NCI-H1105 (cell line): Measurements from ENCODE around the gene BMP8A.
"Not testable (repeated sequence)": the region's sequence is repeated elsewhere in the genome, so short reads cannot be mapped to it uniquely, and the experiment has no call there.

Experiments used
- DNase-seq: peaks from one replicate; lab custom pipeline; 2025; lab: John Stamatoyannopoulos, UW

The BMP8A gene, protein sequence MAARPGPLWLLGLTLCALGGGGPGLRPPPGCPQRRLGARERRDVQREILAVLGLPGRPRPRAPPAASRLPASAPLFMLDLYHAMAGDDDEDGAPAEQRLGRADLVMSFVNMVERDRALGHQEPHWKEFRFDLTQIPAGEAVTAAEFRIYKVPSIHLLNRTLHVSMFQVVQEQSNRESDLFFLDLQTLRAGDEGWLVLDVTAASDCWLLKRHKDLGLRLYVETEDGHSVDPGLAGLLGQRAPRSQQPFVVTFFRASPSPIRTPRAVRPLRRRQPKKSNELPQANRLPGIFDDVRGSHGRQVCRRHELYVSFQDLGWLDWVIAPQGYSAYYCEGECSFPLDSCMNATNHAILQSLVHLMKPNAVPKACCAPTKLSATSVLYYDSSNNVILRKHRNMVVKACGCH

DNA sequence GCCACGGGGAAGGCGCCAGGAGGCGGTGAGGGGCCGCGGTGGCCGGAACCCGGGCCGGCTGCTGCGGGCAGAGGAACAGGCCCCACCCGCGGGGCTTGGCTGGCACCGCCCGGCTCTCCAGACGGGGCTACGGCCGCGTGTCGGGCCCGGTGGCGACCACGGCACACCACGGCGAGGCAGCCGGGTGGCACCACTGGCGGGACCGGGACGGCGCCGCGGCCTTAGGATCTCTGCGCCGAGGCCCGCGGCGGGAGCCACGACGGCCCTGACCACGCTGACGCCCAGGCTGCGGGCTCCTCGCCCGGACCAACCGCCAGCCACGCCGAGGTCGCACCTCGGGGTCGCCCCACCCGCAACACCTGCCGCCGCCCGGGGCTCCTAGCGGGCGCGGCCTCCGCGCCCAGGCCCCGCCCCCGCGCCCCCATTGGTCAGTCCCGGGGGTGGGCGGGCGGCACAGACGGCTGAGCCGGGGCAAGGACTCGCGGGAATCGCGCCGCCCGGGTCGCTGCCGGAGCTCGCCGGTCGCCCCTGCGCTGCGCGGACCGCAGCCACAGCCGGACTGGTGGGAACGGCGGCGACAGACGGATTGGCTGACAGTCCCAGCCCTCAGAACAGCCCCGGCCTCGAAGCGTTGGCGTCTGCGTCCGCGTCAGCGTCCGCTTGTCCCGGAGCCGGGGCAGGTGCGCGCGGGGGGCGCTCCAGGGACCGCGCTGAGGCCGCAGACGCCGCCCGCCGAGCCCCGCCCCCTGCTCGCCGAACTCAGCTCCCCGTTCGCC is at the start of gene BMP8A:
TSS of gene BMP8A (plus strand) at position 491 of the 776 bp plus-strand sequence. CDS start 356 bp downstream, outside the sequence.
- DNase-seq: peak; percentile 89

DNA sequence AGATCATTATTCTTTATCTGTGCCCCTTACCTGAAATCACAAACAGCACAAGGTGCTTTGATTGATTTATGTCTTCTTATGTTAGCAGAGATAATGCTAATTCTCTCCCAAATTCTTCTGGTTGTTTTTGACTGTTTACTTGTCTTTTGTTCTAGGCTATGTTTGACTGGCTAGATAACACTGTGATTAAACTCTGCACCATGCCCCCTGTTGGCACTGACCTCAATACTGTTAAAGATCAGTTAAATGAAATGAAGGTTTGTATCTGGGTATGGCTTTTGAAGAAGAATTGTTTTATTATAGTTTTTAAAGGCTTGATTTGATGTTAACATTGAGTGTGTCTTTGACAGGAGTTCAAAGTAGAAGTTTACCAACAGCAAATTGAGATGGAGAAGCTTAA is 49.6 kb upstream of the BMP8A start:
- DNase-seq: no peak

DNA sequence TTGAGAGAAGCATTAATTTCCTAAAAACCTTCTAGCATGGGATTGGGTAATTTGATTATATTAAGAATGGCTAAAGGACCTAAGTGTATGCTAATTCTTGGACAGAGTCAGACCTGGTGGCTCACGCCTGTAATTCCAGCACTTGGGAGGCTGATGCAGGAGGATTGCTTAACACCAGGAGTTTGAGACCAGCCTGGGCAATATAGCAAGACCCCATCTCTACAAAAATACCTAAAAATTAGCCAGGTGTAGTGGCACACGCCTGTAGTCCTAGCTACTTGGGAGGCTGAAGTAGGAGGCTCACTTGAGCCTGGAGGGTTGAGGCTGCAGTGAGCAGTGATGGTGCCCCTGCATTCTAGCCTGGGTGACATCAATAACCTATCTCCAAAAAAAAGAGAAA is 45.9 kb upstream of the BMP8A start:
- DNase-seq: no peak

DNA sequence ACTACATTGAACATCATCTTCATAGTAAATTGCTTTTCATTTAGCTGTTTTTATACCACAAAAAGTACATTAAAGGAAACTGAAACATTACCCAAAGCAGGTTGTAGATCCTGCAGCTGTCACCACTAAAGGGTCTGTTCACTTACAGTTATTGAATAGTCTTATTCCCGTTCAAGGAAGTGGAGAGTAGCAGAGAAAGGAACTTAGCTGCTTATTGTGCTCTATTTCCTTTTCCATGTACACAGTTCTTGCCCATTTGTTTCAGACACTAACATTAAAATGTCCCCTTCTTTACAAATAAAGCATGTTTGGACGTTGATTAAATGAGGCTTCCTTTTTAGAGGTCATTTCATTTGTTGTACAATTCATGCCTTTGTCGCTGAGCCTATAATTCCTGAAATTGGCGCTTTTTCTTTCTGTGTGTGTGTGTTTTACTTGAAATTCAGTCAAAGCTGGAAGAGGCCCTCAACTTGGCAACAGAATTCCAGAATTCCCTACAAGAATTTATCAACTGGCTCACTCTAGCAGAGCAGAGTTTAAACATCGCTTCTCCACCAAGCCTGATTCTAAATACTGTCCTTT is 44.4 kb upstream of the BMP8A start:
- no peak for DNase-seq

DNA sequence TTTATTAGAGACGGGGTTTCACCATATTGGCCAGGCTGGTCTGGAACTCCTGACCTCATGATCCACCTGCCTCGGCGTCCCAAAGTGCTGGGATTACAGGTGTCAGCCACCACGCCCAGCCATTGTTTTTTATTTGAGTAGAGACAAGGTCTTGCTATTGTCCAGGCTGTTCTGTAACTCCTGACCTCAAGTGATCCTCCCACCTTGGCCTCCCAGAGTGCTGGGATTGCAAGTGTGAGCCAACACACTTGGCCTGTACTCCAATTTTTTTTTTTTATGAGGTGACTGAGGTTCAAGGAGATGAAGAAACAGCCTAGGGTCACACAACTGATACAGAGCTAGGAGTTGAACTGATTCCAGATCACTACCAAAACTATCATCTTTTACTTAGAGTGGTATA is 41.4 kb upstream of the BMP8A start:
- DNase-seq: not testable (repeated sequence)

DNA sequence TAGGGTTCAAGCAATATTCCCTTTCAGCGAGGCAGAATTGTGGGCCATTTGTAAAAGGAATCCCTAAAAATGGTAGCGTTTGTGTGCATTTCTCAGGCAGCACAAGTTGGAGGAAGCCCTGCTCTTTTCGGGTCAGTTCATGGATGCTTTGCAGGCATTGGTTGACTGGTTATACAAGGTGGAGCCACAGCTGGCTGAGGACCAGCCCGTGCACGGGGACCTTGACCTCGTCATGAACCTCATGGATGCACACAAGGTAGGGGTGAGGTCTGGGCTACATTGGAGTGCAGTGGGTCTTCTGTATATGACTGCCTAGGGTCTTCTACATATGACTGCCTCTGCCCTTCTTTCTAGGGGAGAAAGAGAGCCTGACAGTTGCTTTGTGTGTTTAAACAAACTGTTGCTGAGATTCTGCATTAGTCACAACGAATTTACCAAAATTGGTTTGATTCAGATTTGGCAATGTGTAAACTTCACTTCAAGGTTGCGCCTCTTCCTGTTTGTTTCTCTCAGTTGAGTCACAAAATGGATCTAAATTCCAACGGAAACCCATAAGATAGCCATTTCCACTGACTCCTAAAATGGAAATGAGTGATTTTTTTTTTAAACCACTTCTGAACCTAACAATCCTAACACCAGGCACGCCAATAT is 40.4 kb upstream of the BMP8A start:
- DNase-seq: no peak

DNA sequence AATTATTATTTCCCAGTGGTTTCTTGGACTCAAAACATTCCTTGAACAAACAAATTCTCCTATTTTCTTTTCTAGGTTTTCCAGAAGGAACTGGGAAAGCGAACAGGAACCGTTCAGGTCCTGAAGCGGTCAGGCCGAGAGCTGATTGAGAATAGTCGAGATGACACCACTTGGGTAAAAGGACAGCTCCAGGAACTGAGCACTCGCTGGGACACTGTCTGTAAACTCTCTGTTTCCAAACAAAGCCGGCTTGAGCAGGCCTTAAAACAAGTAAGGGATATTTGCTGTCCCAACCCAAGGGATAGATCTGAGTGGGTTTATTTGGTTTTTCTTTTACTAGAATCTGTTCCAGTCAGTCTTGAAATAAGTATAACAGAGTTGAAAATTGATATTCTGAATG is 39.4 kb upstream of the BMP8A start:
- DNase-seq: no peak

DNA sequence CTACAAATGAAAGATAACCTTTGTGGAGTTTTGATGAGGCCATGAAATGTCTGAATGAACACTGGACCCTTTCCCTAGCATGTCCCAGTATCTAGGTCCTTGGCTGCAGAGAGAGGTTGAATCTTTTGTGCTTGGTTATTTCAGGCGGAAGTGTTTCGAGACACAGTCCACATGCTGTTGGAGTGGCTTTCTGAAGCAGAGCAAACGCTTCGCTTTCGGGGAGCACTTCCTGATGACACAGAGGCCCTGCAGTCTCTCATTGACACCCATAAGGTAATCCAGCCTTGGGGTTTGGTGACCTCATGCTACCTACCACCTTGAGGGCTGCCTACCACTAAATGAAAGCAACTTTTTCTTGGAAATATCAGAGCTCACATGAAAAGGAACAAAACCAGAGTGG is 38.9 kb upstream of the BMP8A start:
- DNase-seq: no peak

DNA sequence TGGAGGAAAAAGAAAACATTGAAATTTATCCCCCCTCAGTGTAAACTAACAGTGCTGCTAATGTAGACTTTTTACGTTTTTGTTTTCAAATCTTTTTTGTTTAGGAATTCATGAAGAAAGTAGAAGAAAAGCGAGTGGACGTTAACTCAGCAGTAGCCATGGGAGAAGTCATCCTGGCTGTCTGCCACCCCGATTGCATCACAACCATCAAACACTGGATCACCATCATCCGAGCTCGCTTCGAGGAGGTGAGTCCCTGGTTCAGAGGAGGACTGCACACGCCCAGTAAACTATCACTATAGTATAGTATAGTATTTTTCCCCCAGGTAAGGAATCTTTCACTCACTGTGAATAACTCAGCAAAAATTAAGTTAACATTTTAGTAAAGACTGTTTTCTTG is 37.8 kb upstream of the BMP8A start:
- DNase-seq: no peak

DNA sequence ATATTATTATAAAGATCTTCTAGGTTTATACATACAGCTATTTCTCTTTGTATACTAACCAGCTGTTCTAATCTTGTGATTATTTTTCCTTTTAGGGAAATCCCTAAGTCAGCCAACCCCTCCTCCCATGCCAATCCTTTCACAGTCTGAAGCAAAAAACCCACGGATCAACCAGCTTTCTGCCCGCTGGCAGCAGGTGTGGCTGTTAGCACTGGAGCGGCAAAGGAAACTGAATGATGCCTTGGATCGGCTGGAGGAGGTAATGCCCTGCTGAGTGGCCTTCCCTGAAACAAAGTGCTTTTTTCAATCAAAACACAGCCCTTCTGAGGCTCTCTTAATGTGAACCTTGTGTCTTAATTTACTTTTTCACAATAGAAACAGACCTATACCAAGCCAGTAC is 32.4 kb upstream of the BMP8A start:
- DNase-seq: no peak

DNA sequence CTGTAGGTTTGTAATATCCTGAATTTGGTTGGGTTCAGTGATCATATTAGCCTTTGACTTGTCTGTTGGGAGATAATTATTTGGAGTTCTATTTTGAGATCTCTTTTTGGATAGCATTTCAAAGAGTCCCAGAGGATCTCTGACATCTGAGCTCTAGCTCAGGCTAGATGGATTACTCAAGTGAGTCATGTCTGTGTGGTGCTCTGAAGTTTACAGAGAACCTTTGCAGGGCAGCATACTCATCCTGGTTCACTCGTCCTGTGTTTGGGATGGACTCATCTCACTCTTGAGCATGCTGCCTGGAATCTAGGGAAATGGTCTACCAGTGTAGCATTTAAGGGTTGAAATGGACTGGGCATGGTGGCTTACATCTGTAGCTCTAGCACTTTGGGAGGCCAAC is 29.4 kb upstream of the BMP8A start:
- DNase-seq: no peak

DNA sequence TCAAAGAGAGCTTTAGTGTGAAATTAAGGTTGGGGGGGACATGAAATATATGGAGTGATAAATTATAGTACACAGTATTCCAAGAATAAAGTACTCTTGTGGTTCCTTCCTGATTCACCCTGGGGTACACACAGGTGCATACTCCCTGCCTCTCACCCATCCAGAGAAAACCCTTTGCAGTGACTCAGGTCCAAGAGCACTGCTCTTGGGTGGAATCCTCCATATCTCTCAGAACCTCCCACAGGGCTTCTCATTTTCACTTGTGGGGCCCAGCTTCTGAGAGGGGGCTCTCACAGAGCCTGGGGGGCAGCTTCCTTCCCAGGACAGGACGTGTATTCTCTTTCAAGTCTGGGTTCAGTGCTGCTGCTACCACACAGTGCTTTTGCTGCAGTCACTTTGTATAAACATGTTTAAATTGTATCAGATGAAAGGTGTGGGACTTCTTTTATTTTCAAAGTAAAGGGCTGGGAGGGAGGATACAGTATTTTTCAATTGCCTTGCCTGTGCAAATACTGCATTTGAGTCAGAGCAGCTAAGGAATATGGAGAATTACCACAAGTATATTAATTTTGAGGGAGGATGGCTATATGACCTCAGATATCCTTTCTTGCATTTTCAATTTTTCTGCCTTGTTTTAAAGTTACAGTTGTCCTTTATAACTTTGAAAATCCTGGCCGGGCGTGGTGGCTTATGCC is 24.9 kb upstream of the BMP8A start:
- no peak for DNase-seq

DNA sequence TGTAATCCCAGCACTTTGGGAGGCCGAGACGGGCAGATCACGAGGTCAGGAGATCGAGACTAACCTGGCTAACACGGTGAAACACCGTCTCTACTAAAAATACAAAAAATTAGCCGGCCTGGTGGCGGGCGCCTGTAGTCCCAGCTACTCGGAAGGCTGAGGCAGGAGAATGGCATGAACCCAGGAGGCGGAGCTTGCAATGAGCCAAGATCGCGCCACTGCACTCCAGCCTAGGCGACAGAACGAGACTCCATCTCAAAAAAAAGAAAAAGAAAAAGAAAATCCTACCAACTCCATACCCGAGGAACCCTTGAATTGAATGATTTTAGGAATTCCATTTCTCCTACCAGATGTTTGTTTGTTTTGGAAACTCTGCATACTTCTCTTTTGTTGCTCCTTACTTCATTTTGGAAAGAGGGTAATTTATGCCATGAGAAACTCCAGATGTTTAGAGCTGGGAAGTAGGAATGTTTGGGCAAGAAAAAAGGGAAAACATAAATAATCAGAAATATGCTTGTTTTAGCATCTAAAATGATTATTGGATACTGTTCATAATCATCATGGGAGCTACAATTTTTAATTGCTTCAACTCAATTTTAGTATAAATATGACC is 24.2 kb upstream of the BMP8A start:
- not testable (repeated sequence) for DNase-seq

DNA sequence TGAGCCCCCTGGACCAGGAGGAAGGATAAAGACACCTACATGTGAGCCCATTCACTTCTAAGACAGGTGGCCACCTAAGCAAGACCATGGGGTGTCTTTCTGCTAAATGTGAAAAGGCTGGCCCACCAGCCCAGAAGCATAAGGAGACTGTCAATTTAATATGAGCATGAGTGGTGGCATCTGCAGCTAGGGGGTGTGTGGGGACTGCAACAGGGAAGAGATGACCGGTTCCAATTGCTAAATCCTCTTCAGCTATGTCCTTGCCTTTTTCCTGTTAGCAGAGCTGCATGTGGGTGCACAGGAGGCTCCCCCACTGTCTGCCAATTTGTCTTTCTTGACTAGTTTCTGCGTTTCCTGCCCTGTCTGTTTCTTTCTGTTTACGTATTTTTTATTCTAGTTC is 22.3 kb upstream of the BMP8A start:
- DNase-seq: no peak

DNA sequence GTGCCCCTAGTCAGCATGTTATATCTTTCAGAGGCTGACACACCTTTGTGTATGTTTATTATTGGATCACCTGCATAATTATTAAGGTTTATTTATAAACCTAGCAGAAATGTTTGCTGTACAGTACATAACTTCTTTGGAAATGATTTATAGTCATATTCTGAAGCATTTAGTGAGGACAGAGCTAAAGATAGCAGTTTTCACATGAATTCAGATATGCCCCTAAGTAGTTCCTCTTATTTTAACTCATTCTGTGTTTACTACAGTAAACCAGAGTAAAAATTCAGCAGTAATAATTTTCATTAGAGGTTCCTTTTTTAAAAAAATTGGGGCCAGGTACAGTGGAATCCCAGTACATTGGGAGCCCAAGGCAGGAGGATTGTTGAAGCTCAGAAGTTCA is 21.4 kb upstream of the BMP8A start:
- DNase-seq: no peak

DNA sequence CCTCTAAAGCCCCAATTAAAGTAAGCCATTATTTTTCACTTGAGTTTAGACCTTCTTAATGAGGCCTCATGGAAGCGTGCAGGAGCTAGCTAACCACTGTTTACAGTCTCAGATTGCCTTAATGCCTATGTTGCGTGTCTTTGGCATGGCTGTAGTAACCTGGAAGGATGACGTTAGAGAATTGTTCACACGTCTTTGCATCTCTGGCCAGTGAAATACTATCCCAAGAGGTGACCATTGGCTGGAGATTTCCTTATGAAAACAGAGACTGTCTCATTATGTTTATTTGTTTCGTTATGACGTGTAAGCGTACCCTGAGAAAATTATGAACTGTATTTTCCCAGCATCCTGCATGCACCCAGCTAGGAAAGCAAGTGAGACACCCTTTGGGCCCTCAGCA is 18.6 kb upstream of the BMP8A start:
- no peak for DNase-seq

DNA sequence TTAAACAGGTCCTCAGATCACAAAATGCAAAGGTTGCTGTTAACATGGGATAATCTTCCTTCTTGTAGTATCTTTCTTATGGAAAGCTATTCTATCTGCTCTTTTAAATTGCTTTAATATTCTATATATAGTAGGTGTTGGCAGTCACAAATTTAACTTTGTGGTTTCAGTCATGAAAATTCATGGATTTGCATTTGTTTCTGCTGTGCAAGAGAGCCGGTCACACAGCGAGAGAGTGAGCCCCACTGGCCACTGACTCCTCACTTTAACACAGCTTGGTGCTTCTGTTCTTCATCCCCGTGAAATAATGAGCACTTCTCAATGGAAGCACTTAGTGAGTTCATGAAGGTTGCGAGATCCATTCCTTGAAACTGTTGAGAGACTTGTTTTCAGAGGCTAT is 18.1 kb upstream of the BMP8A start:
- no peak for DNase-seq

DNA sequence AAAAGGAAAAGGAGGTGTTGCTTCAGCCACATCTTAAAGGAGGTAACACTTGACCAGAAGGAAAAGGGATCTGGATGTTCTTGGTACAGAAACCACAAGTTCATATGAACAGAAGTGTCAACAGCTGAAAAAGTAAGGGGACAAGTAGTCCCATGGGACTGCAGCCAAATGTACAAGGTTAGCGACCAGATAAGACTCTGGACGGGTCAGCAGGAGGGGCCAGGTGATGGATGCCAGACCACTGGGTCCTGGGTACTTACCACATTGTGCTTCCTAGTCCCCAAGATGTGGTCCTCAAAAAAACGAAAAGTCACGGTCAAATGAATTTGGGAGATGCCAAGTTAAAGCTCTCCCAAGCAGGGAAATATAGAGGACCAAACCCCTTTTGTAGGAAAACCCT is 16.6 kb upstream of the BMP8A start:
- DNase-seq: no peak

DNA sequence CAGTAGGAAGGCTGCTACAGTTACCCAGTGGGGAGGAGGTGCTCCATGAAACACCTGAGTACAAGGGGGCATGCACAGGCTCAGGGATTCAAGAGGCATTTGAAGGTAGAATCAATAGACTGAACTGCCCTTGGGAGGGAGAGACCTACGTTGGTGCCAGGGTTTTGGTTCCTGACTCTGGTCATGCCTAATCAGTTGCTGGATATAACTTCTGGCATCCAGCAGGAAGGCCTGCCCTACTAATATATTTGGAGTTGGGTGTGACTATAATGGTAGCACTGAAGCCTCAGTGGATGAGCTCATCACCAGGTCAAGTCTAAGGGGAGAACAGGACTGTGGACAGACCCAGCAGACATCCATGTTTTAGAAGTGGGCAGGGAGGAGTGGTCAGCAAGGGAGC is 15.9 kb upstream of the BMP8A start:
- not testable (repeated sequence) for DNase-seq

DNA sequence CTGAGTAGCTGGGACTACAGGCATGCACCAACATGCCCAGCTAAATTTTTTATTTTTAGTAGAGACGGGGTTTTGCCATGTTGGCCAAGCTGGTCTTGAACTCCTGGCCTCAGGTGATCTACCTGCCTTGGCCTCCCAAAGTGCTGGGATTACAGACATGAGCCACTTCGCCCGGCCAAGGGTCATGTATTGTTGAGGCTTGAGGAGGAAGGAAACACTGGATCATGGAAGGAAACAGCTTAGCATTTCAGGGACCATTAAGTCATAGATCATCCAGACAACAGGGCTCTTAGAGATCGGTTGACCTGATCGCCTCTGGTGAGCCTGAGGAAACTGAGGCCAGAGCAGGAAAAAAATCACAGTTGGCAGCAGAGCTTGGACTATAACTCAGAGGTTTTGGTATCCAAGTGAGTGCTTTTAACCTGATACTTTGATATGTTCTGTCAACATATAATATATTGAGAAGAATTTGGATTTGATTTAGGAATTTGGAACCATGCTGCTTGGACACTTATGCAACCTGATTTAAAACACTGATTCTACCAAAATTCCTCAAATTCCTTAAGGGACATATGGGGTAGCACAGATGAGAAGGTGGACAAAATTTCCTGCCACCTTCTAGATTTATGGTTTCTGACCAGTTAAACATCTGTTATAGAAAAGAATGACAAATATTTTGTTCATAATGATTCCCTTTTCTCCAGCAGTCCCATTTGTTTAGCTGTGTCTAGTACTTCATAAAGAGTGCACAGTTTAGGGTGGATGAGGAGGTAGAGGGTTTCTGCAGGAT is 13.1 kb upstream of the BMP8A start:
- DNase-seq: no peak

DNA sequence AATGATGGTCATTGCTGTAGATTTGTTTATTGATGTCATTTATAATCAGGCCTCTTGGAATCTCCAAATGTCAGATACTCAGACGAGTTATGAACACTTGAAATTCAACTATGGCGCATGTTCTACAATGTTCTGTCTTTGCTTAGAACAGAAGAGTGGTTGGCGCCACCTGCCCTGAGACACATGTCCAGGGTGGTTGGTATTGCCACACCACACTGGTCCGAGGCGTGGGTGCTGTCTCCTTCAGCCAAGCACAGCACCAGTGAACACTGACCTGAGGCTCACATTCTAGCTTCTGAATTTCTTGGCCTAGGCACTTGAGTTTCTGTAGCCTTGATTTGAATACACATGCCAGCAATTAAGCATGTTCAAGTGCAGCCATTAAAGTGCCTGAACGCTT is 10.1 kb upstream of the BMP8A start:
- no peak for DNase-seq
